Suprapubic skin (tissue), 4 donors: ENCODE measurements around the gene MYO16. TPM values are rescaled to one million over a fixed set of nuclear protein-coding genes. Genes with fewer than 3 reads are reported as not detected.

Experiments used
- DNase-seq, 2 donors: peaks; one replicate each; pipeline ENCODE4 v3.0.0-alpha.2; 2019; ENCODE audit warnings: low spot score in 2 of 2
- H3K27ac ChIP-seq: fragments of 200-600 bp; sonication (generic); one replicate; pipeline ENCODE4 v1.5.1; 2019
- H3K27me3 ChIP-seq: fragments of 200-600 bp; sonication (generic); one replicate; pipeline ENCODE4 v1.5.1; 2019
- H3K36me3 ChIP-seq: fragments of 200-600 bp; sonication (generic); one replicate; pipeline ENCODE4 v1.5.1; 2019
- H3K4me1 ChIP-seq: fragments of 200-600 bp; sonication (generic); one replicate; pipeline ENCODE4 v1.5.1; 2019
- H3K4me3 ChIP-seq: fragments of 200-600 bp; sonication (generic); one replicate; pipeline ENCODE4 v1.5.1; 2019; ENCODE audit warnings: mild to moderate bottlenecking
- H3K9me3 ChIP-seq: fragments of 200-600 bp; sonication (generic); one replicate; pipeline ENCODE4 v1.5.1; 2019
- CTCF ChIP-seq, 2 donors: fragments of 200-600 bp in 1 of 2; fragments of 450-650 bp in 1 of 2; sonication (generic) in 1 of 2; IDR thresholded peaks; one replicate each; pipeline ENCODE4 v1.5.1; 2016 to 2019; ENCODE audit warnings: antibody characterized with exemption in 2 of 2, mild to moderate bottlenecking in 1 of 2, moderate library complexity in 1 of 2
- EP300 ChIP-seq: sonication (generic); formaldehyde crosslinking; IDR thresholded peaks from one replicate; pipeline ENCODE4 v1.6.1; 2017; ENCODE audit warnings: antibody characterized with exemption
- POLR2A ChIP-seq, 2 donors: fragments of 450-650 bp; IDR thresholded peaks; one replicate each; pipeline ENCODE4 v1.6.1; 2017; ENCODE audit warnings: antibody characterized with exemption in 2 of 2, mild to moderate bottlenecking in 2 of 2, moderate library complexity in 2 of 2
- POLR2AphosphoS5 ChIP-seq, 3 donors: sonication (generic); formaldehyde crosslinking; IDR thresholded peaks; one replicate each; pipeline ENCODE4 v1.6.1; 2017; ENCODE audit warnings: antibody characterized with exemption in 3 of 3
- WGBS: methylation state at CpG from one replicate; pipeline ENCODE4 v1.1.5; 2018; 5-methylcytosine and 5-hydroxymethylcytosine counted together
- total RNA-seq, 4 donors: library from RNA; depleted of rRNA; stranded (reverse); fragments of >200 nt; gene quantifications; one replicate each; pipeline ENCODE4 v1.1.0, GENCODE V29; 2016

MYO16 gene
- total RNA-seq, 4 donors from 2014 or later: 0.08 to 0.98 (median 0.25) TPM

- H3K27ac ChIP-seq: no peak overlapping the region
- no peak for DNase-seq
- H3K36me3 ChIP-seq: no peaks in the 10 kb centered on the region
- no peak for TF ChIP-seq EP300
- no peak for TF ChIP-seq POLR2AphosphoS5 (IDR thresholded peaks at IDR 0.05)
- no peak for TF ChIP-seq POLR2A (IDR thresholded peaks at IDR 0.05)
- TF ChIP-seq CTCF (IDR thresholded peaks at IDR 0.05): no peak
- no peaks in the 10 kb centered on the region for H3K4me1 ChIP-seq
- H3K9me3 ChIP-seq: no peaks in the 10 kb centered on the region
- no peak overlapping the region for H3K4me3 ChIP-seq
- 76% methylated on average over 9 of the region's 9 CpGs for WGBS
- H3K27me3 ChIP-seq: no peaks in the 10 kb centered on the region
Measured at GRCh38 chr13:108828086-108828815, 198.8 kb downstream of the MYO16 start.

DNA sequence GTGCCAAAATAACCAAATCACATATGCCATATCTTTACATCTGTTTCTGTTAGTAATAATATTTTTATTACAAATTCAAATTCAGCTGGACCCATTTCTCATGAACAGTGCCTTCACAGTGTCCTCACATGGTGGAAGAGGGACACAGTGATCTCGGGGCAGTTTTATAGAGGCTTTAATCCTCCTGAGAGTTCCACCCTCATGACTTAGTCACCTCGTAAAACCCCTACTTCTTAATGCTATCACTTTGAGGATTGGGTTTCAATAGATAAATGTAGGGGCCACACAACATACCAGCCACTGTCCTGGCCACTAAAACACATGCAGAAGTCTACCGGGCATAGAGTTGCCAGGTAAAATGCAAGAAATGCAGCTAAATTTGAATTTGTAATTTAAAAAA, 201.5 kb downstream of the MYO16 start:
- H3K9me3 ChIP-seq: no peaks in the 10 kb centered on the region
- no peak overlapping the region for H3K4me3 ChIP-seq
- TF ChIP-seq POLR2AphosphoS5 (IDR thresholded peaks at IDR 0.05) (no peak), CTCF (IDR thresholded peaks at IDR 0.05) (no peak), EP300 (no peak), POLR2A (IDR thresholded peaks at IDR 0.05) (no peak)
- no peaks in the 10 kb centered on the region for H3K27me3 ChIP-seq
- H3K36me3 ChIP-seq: no peaks in the 10 kb centered on the region
- no peak for DNase-seq
- H3K4me1 ChIP-seq: no peaks in the 10 kb centered on the region
- H3K27ac ChIP-seq: no peak overlapping the region
- whole genome bisulfite sequencing: 75% methylated on average over 3 of the region's 3 CpGs

DNA sequence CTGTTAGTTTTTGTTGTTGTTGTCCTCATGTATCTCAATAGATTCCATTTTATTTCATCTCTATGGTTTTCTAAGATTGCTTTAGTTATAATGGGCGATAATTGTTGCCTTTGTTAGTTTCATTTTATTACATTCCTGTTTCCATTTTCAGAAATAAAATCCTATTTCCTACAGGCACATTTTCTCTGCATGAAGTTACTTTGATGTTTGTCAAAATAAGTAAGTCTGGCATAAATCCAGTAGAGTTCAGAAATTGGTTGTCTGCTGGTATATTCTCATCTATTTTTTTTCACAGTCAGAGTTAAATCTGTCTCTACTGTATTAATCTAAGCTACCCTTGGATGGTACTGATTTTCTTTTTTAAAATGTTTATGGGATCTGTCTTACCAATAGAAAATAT, 204.1 kb downstream of the MYO16 start:
- Histone ChIP-seq H3K4me3 (no peak overlapping the region), H3K36me3 (no peaks in the 10 kb centered on the region), H3K27ac (no peak overlapping the region), H3K27me3 (no peaks in the 10 kb centered on the region), H3K4me1 (no peaks in the 10 kb centered on the region), H3K9me3 (no peaks in the 10 kb centered on the region)
- no peak for TF ChIP-seq EP300
- DNase-seq: no peak
- 57% methylated on average over 1 of the region's 1 CpG for WGBS

DNA sequence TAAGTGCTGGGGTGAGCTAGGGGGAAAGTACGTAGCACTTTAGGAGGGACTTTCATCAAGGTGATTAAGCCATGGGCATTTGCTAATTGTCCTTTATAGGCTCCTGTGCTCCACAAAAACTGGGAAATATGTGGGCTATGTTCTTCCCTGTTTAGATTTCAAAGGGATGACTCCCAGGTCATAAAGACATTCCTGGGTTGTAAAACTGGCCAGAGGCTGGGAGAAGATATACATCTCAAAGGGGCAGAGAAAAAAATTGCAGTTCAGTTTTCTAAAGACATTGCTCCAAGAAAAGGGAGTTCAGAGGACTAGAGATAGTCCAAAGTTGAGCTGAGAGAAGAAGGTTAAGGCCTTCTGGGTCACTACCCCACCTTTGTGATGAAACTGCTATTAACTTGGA, 204.8 kb downstream of the MYO16 start:
- WGBS: 86% methylated on average over 1 of the region's 1 CpG
- H3K4me3 ChIP-seq: no peak overlapping the region
- no peaks in the 10 kb centered on the region for H3K27me3 ChIP-seq
- no peak for DNase-seq
- TF ChIP-seq CTCF (IDR thresholded peaks at IDR 0.05): no peak
- no peak for TF ChIP-seq EP300
- TF ChIP-seq POLR2A (IDR thresholded peaks at IDR 0.05): no peak
- TF ChIP-seq POLR2AphosphoS5 (IDR thresholded peaks at IDR 0.05): no peak
- H3K9me3 ChIP-seq: no peaks in the 10 kb centered on the region
- no peaks in the 10 kb centered on the region for H3K4me1 ChIP-seq
- no peaks in the 10 kb centered on the region for H3K36me3 ChIP-seq
- H3K27ac ChIP-seq: no peak overlapping the region

DNA sequence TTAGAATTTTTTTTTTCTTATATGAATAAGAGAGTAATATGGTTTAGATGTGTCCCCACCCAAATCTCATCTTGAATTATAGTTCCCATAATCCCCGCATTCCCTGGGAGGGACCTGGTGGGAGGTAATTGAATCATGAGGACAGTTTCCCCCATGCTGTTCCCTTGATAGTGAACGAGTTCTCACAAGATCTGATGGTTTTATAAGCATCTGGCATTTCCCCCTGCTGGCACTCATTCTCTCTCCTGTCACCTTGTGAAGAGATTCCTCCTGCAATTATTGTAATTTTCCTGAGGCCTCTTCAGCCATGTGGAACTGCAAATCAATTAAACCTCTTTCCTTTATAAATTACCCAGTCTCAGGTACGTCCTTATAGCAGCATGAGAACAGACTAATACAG, 205.7 kb downstream of the MYO16 start:
- H3K27me3 ChIP-seq: no peaks in the 10 kb centered on the region
- WGBS: 45% methylated on average over 3 of the region's 3 CpGs
- no peak overlapping the region for H3K4me3 ChIP-seq
- no peaks in the 10 kb centered on the region for H3K9me3 ChIP-seq
- TF ChIP-seq EP300 (no peak), POLR2AphosphoS5 (IDR thresholded peaks at IDR 0.05) (no peak), CTCF (IDR thresholded peaks at IDR 0.05) (no peak), POLR2A (IDR thresholded peaks at IDR 0.05) (no peak)
- DNase-seq: no peak
- no peak overlapping the region for H3K27ac ChIP-seq
- no peaks in the 10 kb centered on the region for H3K36me3 ChIP-seq
- no peaks in the 10 kb centered on the region for H3K4me1 ChIP-seq

DNA sequence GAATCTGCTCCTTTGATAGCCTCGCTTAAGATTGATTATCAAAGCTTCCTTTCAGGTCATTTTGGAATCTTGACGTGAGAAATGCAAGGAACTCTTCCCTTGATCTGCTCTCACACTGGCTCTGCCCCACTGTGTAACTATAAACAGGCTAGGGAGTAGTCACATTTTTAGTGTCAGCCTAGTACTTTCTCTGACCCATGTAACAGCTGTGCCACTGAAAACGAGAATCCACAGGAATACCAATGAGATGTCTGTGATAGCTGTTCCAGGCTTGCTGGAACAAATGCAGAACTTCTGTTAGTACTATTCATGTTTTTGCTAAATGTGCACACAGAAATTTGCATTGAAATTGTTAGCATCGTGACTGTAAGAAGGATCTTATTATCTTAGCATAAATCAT, 221.3 kb downstream of the MYO16 start:
- Histone ChIP-seq H3K27me3 (no peaks in the 10 kb centered on the region), H3K4me1 (no peaks in the 10 kb centered on the region), H3K9me3 (no peaks in the 10 kb centered on the region), H3K27ac (no peak overlapping the region), H3K4me3 (no peak overlapping the region), H3K36me3 (no peaks in the 10 kb centered on the region)
- WGBS: 21% methylated on average over 4 of the region's 4 CpGs
- TF ChIP-seq CTCF (IDR thresholded peaks at IDR 0.05) (no peak), POLR2AphosphoS5 (IDR thresholded peaks at IDR 0.05) (no peak)
- DNase-seq: no peak
